DMS53 (cell line): Measurements from ENCODE around the gene GLCCI1.
A peak's percentile ranks its signal among the peaks of the same experiment; 100 is the strongest.
"Not testable (repeated sequence)": the region's sequence is repeated elsewhere in the genome, so short reads cannot be mapped to it uniquely, and the experiment has no call there.

Source experiments
- DNase-seq: peaks from one replicate; lab custom pipeline; 2025; lab: John Stamatoyannopoulos, UW

The GLCCI1 gene

DNA sequence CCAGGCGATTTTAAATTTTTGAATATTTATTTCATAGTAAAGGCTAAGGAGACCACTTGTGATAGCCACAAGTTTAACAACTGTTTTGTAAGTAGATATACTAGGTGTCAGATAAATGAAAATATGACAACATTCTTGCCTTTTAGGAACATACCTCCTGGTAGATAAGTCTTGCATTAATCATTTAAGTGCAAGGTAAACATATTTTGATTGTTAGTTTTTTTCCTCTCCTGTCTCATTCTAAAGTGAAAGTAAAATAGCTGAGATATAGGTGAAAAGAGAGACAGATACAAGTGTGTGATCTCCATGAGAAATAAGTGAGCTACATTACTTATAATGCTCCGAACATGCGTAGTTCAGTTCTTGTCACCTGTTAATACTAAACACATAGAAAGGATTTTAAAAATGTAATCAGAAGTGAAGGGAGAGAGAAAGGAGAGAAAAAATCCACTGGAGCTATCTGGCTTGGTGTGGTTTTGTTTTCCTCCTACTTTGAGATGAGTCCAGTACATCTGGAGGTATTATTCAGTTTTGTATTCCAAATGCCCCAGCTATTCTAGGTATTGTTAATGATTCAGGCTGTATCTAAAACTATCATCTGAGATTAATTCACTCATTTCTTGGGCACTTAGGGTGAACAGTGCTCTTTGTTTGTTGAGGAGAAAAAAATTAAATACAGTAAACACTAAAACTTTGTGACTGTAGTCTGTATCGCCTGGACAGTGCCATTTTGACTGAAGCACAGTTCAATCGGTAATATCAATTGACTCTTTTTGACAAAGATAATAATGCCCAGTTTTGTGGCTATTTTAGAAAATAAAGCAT is 21.2 kb downstream of the GLCCI1 start:
- DNase-seq: peak; percentile 22

DNA sequence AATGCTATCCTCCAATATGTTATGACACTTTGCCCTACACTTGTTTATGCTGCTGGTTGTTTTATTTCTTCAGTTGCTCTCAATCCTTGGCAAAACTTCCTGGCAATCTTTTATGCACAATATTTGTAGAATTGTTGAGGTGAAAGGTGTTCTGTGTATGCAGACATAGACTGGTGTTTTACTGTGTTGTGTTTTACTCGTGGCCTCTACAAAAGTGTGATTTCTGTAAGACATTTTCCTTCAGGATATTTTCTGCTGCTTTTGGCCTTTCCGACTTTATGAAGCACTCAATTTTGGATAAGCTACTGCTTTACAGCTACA is 21.8 kb downstream of the GLCCI1 start:
- DNase-seq: no peak

DNA sequence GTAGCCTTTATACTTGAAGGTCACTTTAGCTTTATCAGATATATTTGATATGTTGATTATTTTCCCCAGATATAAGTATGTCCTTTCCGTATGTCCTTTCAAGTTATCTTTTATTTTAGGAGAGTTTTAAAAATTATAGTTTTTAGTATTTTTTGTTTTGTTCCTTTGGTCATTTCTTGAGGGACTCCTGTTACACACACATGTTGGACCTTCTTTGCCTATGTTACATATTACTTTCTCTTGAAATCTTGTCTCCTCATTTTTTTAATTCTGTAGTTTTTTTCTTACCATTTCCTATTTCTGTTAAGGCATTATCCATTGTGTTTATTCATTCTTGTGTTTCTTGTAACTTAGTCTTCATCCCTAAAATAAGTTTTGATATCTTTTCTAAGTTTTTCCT is 23.9 kb downstream of the GLCCI1 start:
- peak; percentile 49 for DNase-seq

DNA sequence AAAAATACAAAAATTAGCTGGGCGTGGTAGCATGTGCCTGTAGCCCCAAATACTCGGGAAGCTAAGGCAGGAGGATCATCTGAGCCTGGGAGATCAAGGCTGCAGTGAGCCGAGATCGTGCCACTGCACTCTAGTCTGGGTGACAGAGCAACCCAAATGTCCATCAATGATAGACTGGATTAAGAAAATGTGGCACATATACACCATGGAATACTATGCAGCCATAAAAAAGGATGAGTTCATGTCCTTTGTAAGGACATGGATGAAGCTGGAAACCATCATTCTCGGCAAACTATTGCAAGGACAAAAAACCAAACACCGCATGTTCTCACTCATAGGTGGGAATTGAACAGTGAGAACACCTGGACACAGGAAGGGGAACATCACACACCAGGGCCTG is 26.8 kb downstream of the GLCCI1 start:
- DNase-seq: not testable (repeated sequence)

DNA sequence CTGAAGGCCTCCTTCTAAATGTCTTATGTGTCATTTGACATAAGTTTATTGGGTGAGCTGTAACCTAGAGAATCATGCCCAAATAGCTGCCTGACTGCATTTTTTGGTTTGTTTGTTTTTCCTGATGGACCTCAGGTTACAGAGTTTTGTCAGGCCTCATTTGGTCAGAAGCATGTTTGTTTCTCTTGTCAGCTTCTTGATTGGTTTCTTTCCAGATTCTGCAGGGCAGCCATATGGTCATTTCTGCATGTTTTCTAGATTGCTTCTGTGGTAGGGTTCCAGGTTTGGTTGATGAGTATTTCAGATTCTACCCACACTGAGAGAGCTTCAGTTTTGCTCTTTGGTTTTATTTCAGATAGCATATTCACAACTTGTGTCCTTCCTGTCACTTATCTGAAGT is 28.0 kb downstream of the GLCCI1 start:
- DNase-seq: peak; percentile 64

DNA sequence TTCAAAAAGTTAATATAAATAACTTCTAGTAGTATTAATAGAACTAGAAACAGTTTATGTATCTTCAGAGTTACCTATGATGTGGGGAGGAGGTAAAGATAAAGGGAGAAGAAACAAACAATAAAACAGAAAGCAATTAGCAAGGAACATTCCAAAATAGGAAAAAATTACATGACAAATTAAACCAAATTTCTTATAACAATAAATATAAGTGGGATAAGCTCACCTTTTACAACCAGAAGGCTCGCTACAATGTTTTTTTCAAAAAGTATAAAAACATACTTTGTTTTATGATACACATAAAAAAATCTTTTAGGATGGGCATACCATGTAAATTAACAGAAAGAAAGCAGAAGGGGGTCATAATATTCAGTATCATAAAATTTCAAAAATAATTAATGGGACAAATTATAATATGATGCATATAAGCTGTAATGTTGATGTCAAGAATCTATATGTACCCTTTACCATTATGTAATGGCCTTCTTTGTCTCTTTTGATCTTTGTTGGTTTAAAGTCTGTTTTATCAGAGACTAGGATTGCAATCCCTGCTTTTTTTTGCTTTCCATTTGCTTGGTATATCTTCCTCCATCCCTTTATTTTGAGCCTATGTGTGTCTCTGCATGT is 31.8 kb downstream of the GLCCI1 start:
- no peak for DNase-seq

DNA sequence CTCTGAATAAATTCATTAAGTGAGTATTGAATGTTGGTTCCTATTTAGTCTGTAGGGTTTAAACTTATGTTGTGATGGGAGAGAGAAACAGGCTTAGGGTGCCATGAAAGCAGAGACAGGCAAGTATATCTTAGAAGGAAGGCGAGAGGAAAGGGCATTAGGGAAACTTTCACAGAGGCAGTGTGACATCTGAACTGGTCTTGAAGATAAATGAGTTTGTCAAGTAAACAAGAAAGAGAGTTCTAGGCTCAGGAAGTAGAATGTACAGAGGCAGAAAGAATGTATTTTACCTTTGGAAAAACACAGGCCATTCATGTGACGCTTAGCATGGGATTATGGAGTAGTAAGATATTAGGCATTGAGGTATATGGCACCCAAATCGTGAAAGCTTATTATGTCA is 34.5 kb downstream of the GLCCI1 start:
- no peak for DNase-seq

DNA sequence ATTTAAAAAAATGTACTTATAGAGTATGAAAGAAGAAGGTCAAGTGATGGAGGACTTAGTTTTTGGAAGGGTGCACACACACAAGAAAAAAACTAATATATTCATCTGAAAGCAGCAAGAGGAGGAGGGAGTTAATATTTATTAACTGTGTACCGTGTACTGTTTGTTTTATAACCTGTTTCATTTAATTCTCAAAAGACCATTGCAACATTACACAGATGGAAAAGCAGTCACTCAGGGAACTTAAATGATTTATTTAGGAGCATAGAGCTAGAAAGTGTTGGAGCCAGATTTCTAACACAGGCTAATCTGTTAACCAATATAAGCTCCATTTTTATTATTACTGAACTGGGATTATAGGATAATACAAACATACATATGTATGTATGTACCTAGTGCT is 36.7 kb downstream of the GLCCI1 start:
- DNase-seq: no peak

DNA sequence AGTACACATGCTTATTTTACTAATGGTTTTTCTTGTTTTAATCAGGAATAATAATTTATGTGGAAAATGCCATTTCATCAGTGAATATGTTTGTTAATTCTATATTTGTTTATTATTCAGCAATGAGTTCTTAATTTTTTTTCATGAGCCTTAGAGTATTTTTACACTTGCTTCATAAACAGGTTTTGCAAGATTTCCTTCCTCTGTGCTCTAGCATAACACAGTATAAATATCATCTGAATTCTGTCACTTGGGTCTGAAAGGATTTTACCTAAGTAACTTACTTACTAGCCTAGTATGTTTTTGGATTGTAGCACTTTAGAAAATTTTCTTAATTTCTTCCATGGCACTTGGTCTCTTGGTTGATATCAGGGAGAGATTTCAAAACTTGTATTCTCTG is 45.8 kb downstream of the GLCCI1 start:
- DNase-seq: peak; percentile 39

DNA sequence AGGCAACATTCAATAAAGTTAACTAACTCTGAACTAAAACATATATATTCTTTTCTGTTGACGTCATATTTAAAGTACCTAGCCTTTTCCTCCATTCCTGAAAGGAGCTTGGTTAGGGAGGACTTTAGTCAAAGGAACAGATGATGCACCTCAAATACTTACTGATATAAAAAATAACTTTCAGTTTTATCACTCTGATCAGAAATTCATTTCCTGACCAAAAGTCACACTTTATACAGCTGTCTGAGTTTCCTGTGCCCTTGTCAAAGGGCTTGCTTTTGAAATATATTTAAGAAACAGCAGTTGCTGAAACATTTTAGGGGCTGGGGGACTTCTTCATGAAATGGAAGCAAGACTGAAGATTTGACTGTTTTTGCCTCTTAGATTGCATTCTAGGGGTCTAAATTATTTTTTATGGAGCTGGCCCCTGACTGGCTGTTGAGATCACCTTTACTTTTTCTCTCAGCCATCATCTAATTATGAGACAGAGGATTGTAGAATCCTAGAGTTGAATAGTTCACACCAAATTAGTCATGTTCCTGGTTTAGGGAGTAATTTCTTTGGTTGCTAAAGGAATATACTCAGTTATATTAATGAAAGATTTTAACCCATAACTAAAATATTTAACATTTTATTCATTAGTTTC is 46.6 kb downstream of the GLCCI1 start:
- no peak for DNase-seq

DNA sequence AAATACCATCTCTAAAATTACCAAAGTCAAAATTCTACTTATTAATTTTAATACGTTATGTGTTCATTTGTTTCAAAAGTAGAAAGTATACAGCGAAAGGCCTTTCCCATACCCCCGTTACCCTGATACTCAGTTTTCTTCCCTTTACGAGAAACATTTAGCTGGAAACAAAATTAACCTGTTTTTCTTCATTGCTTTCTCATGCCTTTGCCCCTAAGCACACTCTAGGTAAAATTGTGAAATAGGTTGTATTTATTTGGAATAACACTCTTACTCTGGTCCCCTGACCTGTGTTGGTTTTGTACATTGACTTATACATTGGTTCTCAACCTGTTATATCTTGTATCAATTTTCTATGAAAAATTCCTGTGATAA is 47.1 kb downstream of the GLCCI1 start:
- DNase-seq: no peak

DNA sequence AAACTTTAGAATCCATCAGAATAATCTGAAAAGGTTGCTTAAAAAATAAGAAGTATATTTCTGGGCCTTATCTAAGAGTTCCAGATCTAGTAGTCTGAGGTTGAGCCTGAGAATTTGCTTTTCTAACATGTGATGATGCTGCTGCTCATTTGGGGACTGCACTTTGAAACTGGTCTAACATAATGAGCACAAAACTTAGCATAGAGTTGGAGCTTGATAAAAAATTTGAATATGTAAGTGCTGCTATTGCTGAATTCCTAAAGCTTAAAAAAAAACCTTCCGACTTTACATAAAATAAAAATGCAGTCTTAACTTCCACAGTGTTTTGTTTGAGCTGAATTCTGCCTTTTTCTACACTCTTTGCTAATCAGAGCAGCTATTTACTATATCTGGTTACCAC is 48.8 kb downstream of the GLCCI1 start:
- no peak for DNase-seq

DNA sequence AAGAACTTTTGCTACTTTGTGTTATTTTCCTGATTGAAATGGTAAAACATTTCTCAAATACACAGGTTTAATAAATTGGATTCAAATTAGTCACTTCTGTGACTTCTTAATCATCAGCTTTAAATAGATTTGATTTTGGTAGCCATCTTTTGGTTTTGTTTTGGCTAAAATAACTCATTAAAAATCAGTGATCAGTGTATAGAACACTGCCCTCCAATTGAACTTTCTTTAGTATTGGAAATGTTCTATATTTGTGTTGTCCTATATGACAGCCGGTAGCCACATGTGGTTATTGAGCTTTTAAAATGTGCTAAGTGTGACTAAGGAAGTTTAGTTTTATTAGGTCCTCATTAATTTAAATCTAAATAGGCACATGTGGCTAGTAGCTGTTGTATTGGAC is 50.4 kb downstream of the GLCCI1 start:
- no peak for DNase-seq

DNA sequence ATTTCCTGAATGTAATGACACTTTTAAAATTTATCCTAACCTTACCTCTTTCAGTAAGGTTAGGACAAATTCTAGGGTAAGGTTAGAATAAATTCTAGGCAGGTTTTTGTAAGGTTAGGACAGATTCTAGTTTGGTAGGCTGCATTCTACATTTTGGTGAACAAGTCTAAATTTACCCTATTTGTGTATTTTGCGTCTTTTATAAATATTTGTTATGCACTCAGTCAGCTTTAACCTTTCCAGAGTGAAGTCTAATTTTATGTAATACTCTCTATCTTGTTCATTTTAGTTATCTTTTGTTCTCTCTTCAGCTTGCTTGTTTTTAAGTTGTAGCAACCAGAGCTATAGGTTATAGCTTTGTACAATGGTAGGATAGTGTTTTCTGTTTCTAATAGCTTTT is 54.0 kb downstream of the GLCCI1 start:
- no peak for DNase-seq

DNA sequence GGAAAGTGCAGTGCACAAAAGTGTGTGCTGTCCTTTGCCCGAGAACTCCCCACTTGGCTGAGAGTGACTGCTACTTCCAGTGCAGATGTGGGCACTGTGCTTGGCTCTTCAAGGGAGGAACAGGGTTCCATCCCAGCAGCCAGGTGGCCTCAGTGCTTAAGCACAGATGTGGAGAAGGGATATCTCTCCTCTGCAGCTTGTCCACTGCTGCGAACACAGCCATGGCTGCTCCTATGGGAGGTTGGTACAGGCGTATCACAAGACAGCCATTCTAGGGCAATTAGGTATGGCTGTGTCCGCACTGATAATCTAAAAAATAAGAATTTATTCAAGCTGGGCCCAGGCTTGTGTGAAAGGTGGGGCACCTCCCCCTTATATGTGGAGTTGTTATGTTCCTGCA is 66.6 kb downstream of the GLCCI1 start:
- peak; percentile 15 for DNase-seq

DNA sequence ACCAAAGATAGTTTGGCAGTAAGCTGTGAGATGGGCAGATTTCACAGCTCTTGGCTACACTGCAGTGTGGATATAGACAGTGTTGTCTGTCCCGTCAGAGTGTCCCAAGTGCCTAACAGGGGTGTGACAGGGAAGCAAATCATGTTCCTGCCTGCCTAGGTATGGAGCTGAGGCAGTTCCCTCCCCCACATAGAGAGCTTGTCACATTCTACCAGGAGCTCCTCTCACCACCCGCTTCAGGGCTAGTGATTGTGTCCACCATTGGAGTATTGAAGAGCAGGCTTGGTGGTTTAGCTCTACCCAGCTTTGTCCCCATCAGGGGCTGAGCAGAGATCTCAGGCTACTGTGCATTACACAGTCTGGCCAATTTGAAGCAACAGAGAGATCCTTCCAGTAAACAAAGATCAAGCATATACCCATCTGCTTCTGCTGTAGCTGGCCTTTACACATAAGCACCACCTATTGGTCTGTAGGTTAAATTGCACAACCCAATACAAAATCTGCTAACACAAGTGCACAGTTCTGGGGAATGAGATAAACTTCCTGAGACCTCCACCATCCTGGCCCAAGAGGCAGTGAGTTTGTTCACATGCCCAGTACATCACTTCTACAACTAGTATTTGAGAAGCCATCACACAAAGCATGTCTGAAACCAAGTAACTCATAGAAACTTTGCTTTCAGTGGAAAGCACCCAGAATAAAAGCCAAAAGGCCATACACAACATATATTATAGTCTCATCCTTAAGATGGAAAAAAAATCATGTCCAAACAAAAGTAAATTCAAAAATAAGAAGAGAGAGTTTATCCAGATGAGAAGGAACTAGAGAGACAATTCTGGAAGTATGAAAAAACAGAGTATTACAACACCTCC is 67.3 kb downstream of the GLCCI1 start:
- peak; percentile 77 for DNase-seq

DNA sequence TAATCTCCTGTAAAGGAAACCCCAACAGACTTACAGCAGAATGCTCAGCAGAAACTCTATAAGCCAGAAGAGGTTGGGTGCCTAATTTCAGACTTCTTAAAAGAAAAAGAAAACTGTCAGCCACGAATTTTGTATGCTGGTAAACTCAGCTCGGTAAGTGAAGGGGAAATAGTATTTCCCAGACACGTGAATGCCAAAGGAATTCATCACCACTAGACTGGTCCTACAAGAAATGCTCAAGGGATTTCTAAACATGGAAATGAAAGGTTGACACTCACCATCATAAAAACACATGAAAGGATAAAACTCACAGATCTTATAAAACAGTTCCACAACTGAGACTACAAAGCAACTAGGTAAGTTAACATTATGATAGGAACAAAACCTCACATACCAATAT is 68.6 kb downstream of the GLCCI1 start:
- DNase-seq: no peak

DNA sequence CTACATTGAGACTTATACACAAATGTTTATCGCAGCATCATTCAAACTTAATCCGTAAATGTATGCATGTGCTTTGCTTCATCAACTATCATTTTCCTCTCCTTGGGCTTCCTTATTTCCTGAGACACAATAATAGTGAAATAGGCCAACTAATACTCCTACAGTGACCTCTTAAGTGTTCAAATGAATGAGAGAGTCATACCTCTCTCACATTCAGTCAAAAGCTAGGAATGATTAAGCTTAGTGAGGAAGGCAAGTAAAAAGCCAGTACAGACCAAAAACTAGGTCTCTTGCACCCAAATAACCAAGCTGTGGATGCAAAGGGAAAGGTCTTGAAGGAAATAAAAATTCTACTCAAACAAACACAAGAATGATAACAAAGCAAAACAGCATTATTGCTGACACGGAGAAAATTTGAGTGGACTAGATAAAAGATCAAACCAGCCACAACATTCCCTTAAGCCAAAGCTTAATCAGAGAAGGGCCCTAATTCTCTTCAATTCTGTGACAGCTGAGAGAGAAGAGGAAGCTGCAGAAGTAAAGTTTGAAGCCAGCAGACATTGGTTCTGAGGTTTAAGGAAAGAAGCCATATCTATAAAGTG is 72.3 kb downstream of the GLCCI1 start:
- DNase-seq: no peak

DNA sequence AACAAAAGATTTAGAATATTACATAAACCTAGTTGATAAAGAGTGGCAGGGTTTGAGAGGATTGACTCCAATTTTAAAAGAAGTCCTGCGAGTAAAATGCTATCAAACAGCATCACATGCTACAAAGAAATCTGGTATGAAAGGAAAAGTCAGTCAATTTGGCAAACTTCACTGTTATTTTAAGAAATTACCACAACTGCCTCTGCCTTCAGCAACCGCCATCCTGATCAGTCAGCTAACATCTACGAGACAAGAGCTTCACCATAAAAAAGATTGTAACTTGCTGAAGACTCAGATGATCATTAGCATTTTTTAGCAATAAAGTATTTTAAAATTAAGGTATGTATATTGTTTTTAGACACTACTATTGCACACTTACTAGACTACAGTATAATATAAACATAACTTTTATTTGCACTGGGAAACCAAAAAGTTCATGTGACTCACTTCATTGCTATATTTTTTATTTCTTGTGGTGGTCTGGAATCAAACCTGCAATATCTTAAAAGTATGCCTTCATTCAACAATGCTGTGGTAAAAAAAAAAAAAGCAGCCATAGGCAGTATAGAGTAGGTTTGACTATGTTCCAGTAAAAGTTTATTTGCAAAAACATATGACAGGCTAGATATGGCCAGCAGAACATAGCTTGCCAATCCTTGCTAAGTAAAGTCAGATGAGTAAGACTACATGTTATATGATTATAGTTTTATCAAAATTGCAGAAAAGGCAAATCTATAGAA is 74.4 kb downstream of the GLCCI1 start:
- DNase-seq: no peak

DNA sequence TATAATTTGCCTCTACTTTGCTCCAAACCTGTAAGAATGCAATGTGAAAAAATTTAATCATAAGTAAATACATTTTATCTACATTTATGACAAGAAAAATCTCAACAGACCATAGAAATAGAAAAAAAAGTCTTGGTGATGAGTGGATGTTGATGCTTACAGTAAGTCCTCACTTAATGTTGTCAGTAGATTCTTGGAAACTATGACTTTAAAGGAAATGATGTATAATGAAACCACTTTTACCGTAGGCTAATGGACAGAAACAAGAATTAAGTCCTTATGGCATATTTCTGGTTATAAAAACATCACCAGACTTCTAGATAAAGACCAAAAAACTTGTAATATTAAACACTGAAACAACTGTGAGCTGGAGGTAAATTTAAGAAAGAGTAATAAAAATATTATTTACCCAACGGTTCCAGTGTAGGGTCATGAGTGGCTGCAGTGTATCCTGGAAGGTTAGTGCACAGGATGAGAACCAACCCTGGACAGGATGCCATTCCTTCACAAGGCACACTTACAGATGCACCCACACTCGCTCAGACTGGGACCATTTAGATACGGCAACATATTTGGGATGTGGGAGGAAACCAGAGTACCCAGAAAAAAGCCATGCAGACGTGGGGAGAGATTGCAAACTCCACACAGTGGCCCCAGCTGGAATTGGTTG is 76.3 kb downstream of the GLCCI1 start:
- DNase-seq: no peak

DNA sequence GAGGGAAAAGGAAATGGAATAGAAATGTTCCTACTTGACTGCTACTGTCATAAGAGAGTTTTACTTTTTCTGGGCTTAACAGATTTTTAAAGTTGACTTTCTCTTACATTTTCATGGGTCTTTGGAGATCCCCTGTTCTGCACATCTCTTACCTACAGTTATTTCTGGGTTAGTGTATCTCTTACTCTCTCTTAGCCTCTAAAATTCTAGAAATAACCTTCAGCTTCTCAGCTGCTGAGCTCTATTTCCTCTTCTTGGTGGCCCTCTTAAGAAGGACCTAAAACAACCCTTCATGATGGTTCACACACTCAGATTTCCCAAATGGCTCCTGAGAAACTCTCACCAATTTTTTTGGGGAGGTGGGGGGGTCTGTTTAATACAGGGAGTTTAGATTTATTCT is 79.5 kb downstream of the GLCCI1 start:
- not testable (repeated sequence) for DNase-seq
